Muscle layer of duodenum (tissue), 2 donors: ENCODE results near the gene HNRNPM.

Experiments used
- H3K27ac ChIP-seq: one replicate; pipeline ENCODE4 v1.7.0; 2013; ENCODE audit warnings: mild to moderate bottlenecking, low read length
- H3K27me3 ChIP-seq: one replicate; pipeline ENCODE4 v1.7.0; 2013; ENCODE audit warnings: low read depth, mild to moderate bottlenecking, control low read depth, low read length
- H3K36me3 ChIP-seq, 2 donors: one replicate each; pipeline ENCODE4 v1.7.0; 2013; ENCODE audit warnings: low read length in 2 of 2, control low read depth in 1 of 2, mild to moderate bottlenecking in 1 of 2; ENCODE audit not compliant: insufficient read depth in 2 of 2, control insufficient read depth in 1 of 2
- H3K4me1 ChIP-seq, 2 donors: one replicate each; pipeline ENCODE4 v1.7.0; 2013; ENCODE audit warnings: low read length in 2 of 2, mild to moderate bottlenecking in 2 of 2, control low read depth in 1 of 2, moderate library complexity in 1 of 2; ENCODE audit not compliant: insufficient read depth in 2 of 2, control insufficient read depth in 1 of 2
- H3K4me3 ChIP-seq, 2 donors: one replicate each; pipeline ENCODE4 v1.7.0; 2013; ENCODE audit warnings: low read length in 2 of 2, low read depth in 1 of 2, mild to moderate bottlenecking in 1 of 2
- H3K9me3 ChIP-seq, 2 donors: one replicate each; pipeline ENCODE4 v1.7.0; 2013; ENCODE audit warnings: low read length in 2 of 2, control low read depth in 1 of 2, mild to moderate bottlenecking in 1 of 2; ENCODE audit not compliant: control insufficient read depth in 1 of 2
- donor health status: healthy.

HNRNPM gene

GRCh38 chr19:8460516-8461298 is 15.9 kb downstream of the HNRNPM start:
- H3K27ac ChIP-seq, result peak overlapping the region; percentile 17
- H3K9me3 ChIP-seq, result no peaks in the 10 kb centered on the region
- no peaks in the 10 kb centered on the region for H3K27me3 ChIP-seq
- no peak overlapping the region for H3K4me3 ChIP-seq
- peaks cover 30 to 67% of the 10 kb centered on the region in 2 donors for H3K4me1 ChIP-seq
- peaks cover 35 to 39% of the 10 kb centered on the region in 2 donors for H3K36me3 ChIP-seq

GRCh38 chr19:8461376-8461775 is 16.6 kb downstream of the HNRNPM start:
- Histone ChIP-seq H3K27me3 (no peaks in the 10 kb centered on the region), H3K4me3 (no peak overlapping the region), H3K36me3 (peaks cover 38 to 39% of the 10 kb centered on the region in 2 donors), H3K4me1 (peaks cover 30 to 62% of the 10 kb centered on the region in 2 donors), H3K9me3 (no peaks in the 10 kb centered on the region), H3K27ac (no peak overlapping the region)

DNA sequence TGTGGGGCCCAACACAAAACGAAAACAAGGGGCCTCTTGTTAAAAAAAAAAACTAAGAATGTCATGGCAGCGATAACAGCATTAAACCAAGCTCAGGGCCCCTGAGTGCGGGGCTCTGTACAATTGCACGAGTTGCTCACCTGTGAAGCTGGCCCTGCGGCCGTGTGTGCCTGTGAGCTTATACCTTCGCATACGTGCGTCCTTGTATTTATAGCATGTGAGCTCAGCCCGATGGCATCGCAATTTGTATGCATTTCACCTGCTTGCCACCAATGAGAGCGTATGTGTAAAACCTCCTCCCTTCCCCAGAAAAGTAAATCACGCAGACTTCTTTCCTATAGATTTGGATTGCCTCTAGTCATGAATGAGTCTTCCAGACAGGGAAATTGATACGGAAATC is 17.1 kb downstream of the HNRNPM start:
- Histone ChIP-seq H3K4me3 (no peak overlapping the region), H3K27me3 (no peaks in the 10 kb centered on the region), H3K36me3 (peaks cover 36 to 38% of the 10 kb centered on the region in 2 donors), H3K4me1 (peaks cover 30 to 57% of the 10 kb centered on the region in 2 donors), H3K9me3 (no peaks in the 10 kb centered on the region), H3K27ac (no peak overlapping the region)

DNA sequence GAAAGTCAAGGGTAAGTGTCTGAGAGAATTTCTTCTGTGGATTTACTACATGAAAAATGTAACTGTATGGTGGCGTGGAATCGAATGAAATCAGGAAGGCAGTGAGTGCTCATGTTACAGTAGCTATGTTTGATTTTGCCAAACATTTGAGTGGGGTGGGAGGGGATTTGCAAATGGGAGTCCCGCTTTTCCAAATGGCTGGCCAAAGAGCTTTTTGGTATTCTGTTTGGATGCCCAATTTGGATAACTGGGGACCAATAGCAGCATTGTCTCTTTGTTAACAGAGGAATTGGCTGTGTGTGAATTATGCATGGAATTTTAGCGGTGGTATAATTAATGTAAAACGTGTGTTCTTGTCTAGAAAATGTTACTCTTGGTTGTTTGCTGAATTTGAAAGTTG is 17.8 kb downstream of the HNRNPM start:
- Histone ChIP-seq H3K36me3 (peaks cover 39 to 40% of the 10 kb centered on the region in 2 donors), H3K27ac (no peak overlapping the region), H3K9me3 (no peaks in the 10 kb centered on the region), H3K4me1 (peaks cover 24 to 51% of the 10 kb centered on the region in 2 donors), H3K27me3 (no peaks in the 10 kb centered on the region), H3K4me3 (no peak overlapping the region)

DNA sequence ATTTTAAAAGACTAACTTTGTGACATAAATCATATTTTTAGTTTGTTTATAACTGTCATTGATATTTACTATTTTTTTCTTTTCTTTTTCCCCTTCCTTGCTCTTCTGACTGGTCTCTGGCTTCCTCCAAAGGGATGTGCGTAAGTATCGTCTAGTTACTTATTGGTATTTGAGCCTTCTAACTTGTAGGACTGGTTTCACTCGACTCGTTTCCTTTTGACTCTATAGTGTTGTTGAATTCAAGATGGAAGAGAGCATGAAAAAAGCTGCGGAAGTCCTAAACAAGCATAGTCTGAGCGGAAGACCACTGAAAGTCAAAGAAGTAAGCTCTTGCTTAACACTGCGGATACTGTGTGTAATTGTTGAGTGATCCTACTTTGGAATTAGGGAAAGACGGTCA is 18.6 kb downstream of the HNRNPM start:
- no peak overlapping the region for H3K27ac ChIP-seq
- no peaks in the 10 kb centered on the region for H3K9me3 ChIP-seq
- H3K36me3 ChIP-seq, result peaks cover 43 to 46% of the 10 kb centered on the region in 2 donors
- no peak overlapping the region for H3K4me3 ChIP-seq
- H3K27me3 ChIP-seq, result no peaks in the 10 kb centered on the region
- H3K4me1 ChIP-seq, result peaks cover 19 to 43% of the 10 kb centered on the region in 2 donors

GRCh38 chr19:8466018-8466417 is 21.2 kb downstream of the HNRNPM start:
- Histone ChIP-seq H3K36me3 (peaks cover 69 to 70% of the 10 kb centered on the region in 2 donors), H3K27me3 (no peaks in the 10 kb centered on the region), H3K9me3 (no peaks in the 10 kb centered on the region)

GRCh38 chr19:8468124-8468523 is 23.3 kb downstream of the HNRNPM start:
- Histone ChIP-seq H3K36me3 (peaks cover 80 to 89% of the 10 kb centered on the region in 2 donors), H3K9me3 (no peaks in the 10 kb centered on the region), H3K27me3 (no peaks in the 10 kb centered on the region), H3K4me3 (no peak overlapping the region), H3K27ac (no peak overlapping the region), H3K4me1 (peaks cover 0 to 10% of the 10 kb centered on the region in 2 donors)

More at GRCh38 chr19:8466018-8466417, 21.2 kb downstream of the HNRNPM start:
- Histone ChIP-seq H3K4me1 (peaks cover 0 to 27% of the 10 kb centered on the region in 2 donors), H3K27ac (no peak overlapping the region), H3K4me3 (no peak overlapping the region)

- Histone ChIP-seq H3K36me3 (peaks cover 77 to 89% of the 10 kb centered on the region in 2 donors), H3K27ac (no peak overlapping the region), H3K9me3 (no peaks in the 10 kb centered on the region), H3K27me3 (no peaks in the 10 kb centered on the region), H3K4me1 (peaks cover 0 to 10% of the 10 kb centered on the region in 2 donors), H3K4me3 (no peak overlapping the region)
These were observed 24.1 kb downstream of the HNRNPM start for GRCh38 chr19:8468761-8469373.

GRCh38 chr19:8469613-8470368 is 25.0 kb downstream of the HNRNPM start:
- H3K27me3 ChIP-seq, result no peaks in the 10 kb centered on the region
- no peak overlapping the region for H3K27ac ChIP-seq
- no peak overlapping the region for H3K4me3 ChIP-seq
- H3K4me1 ChIP-seq, result peaks cover 0 to 10% of the 10 kb centered on the region in 2 donors
- H3K36me3 ChIP-seq, result peaks cover 76 to 89% of the 10 kb centered on the region in 2 donors
- no peaks in the 10 kb centered on the region for H3K9me3 ChIP-seq

DNA sequence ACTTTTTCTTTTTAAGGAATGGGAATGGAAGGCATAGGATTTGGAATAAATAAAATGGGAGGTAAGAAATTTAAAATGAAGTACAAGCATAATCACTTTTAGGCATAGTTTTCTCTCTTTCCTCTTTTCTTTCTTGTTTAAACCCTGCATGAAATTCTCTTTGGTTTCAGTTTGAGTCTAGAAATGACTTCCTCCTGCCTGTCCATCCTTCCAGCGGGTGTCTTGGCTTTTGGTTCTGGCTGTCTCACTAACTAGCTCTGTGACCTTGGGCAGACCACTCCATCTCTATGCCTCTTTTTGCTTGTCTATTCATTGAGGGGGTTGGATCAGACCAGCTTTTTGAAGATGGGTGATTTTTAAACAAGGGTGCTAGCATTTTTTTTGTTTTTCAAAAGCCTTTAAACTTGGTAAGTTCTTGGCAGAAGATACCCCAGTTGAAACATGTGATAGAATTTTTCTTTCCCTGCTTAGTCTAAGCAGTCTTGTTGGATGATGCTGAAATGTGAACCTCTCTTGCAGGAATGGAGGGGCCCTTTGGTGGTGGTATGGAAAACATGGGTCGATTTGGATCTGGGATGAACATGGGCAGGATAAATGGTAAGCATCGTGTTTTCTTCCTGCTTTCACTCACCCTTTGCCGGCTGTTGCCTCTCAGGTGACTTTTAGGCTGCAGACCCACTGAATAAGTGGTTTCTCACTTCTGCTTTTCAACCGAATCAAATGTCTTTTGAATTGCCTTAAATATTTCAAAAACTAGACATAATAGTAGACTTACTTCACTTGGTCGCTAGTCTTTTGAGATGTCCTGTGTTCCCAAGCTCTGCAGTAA is 29.1 kb downstream of the HNRNPM start:
- H3K36me3 ChIP-seq, result peaks cover 71 to 84% of the 10 kb centered on the region in 2 donors

More for the DNA sequence above, 29.1 kb downstream of the HNRNPM start:
- Histone ChIP-seq H3K27me3 (no peaks in the 10 kb centered on the region), H3K4me3 (no peak overlapping the region), H3K9me3 (no peaks in the 10 kb centered on the region), H3K27ac (no peak overlapping the region), H3K4me1 (peaks cover 9 to 18% of the 10 kb centered on the region in 2 donors)
